Fibroblast of lung (primary cell): Measurements from ENCODE around the gene EPS8L1.

Source experiments
- CTCF ChIP-seq, 2 donors: IDR thresholded peaks in 1 of 2; conservative IDR thresholded peaks in 1 of 2; 1 replicate in 1 of 2; 2 replicates in 1 of 2; pipeline ENCODE4 v1.5.1; 2011 to 2012; ENCODE audit warnings: low read length in 2 of 2, control low read depth in 1 of 2, inconsistent platforms in 1 of 2, low read depth in 1 of 2, mild to moderate bottlenecking in 1 of 2
- EZH2 ChIP-seq: IDR thresholded peaks from 2 replicates; pipeline ENCODE4 v1.5.1; 2012; ENCODE audit warnings: low read length, control low read depth, mild to moderate bottlenecking; ENCODE audit errors: missing control alignments

DNA sequence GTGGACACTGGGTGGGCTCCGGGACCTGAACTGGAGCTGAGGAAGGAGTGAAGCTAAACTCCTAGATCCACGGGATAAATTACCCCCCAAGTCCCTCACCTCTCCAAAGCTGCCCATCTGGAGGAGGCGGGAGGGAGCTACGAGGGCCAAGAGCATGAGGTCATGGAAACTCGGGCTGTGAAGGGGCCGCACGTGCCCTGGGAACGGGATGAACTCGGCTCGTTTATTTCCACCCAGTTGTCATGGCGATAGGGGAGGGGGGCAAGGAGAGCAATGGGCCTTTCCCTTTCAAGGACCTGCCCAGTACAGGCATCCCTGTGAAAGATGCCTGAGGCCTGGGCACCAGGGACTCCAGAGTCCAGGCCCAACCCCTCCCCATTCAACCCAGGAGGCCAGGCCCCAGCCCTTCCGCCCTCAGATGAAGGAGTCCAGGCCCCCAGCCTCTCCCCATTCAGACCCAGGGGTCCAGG lies 37.9 kb downstream of the EPS8L1 start:
- TF ChIP-seq CTCF (conservative IDR thresholded peaks at IDR 0.05 in 1 of 2, IDR thresholded peaks at IDR 0.05 in 1 of 2; ENCODE audit: low read depth in 1 of 2, low read length in 2 of 2) (no peak), EZH2 (no peak)
